Brain microvascular endothelial cell (primary cell): ENCODE measurements around the gene IL24.

ENCODE experiments used
- DNase-seq: peaks from one replicate; pipeline ENCODE4 v3.0.0-alpha.2; 2020
- H3K27ac ChIP-seq: fragments of 250-450 bp; sonication (Bioruptor Pico); 2 replicates; pipeline ENCODE4 v1.5.1; 2020; ENCODE audit warnings: mild to moderate bottlenecking, moderate library complexity
- H3K27me3 ChIP-seq: fragments of 250-450 bp; sonication (Bioruptor Pico); replicated peaks from 2 replicates; pipeline ENCODE4 v1.5.1; 2020; ENCODE audit warnings: mild to moderate bottlenecking
- H3K36me3 ChIP-seq: fragments of 250-450 bp; sonication (Bioruptor Pico); replicated peaks from 2 replicates; pipeline ENCODE4 v1.5.1; 2020; ENCODE audit warnings: mild to moderate bottlenecking
- H3K4me3 ChIP-seq: 2 replicates; pipeline ENCODE4 v1.5.1; 2011; ENCODE audit warnings: low read depth, mild to moderate bottlenecking, control low read depth, low read length, moderate library complexity
- in situ Hi-C: cut with HindIII; loops from 2 replicates; pipeline ENCODE4 v1.10.0; 2017; ENCODE audit warnings: low sequenced_read_pairs, low pct_ligation_motif_present
- TF ChIP-seq, protein P1 (sequence below): IDR thresholded peaks from 2 replicates; pipeline ENCODE4 v1.5.1; 2011; ENCODE audit warnings: low read depth, mild to moderate bottlenecking, moderate library complexity, low read length, control low read depth, inconsistent platforms; ENCODE audit errors: missing control alignments

IL24 gene

DNA sequence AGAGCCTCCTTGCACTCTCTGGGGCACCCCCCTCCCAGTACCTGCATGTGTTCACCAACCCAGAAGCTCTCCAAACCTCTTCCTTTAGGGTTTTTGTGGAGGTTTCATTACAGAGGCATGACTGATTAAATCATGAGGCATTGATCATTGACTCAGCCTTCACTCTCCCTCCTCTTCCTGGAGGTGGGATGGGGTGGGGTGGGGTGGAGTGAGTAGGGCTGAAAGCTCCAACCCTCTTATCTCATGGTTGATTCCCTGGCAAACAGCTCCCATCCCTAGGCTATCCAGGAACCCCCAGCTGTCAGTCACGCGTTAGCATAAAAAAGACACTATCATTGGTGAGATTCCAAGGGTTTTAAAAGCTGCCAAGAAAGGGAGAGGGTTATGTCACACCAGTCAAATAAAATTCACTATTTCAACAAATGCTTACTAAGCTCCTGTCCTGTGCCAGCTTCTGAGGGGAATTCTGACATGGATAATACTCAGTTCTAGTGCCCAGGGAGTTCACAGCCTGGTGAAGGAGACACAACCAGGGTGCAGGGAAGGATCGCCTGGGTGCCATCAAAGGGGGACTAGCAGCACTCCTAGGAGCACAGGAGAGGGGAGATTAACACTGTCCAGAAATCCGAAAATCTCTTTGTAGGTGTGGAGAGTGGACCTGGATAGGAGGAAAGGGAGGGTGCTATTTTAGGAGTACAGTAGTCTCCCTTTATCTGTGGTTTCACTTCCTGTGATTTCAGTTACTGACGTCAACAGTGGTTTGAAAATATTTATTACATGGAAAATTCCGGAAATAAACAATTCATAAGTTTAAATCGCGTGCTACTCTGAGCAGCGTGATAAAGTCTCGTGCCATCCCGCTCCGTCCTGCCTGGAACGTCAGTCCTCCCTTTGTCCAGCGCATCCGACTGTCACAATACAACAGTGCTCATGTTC lies 6.8 kb upstream of the IL24 start:
- Histone ChIP-seq H3K4me3 (no peak overlapping the region), H3K27ac (peak overlapping the region; percentile 11), H3K36me3 (no peaks in the 10 kb centered on the region), H3K27me3 (no peaks in the 10 kb centered on the region)
- DNase-seq: peak; percentile 65
- in situ Hi-C loops: no loop called here
- TF ChIP-seq, protein P1, sequence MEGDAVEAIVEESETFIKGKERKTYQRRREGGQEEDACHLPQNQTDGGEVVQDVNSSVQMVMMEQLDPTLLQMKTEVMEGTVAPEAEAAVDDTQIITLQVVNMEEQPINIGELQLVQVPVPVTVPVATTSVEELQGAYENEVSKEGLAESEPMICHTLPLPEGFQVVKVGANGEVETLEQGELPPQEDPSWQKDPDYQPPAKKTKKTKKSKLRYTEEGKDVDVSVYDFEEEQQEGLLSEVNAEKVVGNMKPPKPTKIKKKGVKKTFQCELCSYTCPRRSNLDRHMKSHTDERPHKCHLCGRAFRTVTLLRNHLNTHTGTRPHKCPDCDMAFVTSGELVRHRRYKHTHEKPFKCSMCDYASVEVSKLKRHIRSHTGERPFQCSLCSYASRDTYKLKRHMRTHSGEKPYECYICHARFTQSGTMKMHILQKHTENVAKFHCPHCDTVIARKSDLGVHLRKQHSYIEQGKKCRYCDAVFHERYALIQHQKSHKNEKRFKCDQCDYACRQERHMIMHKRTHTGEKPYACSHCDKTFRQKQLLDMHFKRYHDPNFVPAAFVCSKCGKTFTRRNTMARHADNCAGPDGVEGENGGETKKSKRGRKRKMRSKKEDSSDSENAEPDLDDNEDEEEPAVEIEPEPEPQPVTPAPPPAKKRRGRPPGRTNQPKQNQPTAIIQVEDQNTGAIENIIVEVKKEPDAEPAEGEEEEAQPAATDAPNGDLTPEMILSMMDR: no peak

DNA sequence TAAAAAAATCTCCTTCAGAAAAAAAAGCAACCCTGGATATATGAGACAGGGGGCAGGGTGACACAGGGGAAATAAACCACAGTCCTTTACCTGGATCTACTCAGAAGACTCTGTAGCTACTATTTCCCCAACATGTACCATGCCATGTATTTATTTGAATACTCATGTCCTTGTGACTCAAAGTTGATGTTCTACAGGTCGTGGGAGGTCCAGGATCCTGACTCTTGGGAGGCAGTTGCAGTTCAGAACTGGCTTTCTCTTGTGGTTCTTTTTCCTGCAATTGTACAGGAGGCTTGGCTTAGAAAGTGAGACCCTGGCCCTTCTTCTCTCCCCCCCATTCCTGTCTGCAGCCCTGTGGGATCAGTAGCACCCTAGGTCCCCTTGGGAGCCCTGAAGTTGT lies 5.8 kb upstream of the IL24 start:
- Histone ChIP-seq H3K27ac (no peak overlapping the region), H3K4me3 (no peak overlapping the region), H3K36me3 (no peaks in the 10 kb centered on the region), H3K27me3 (no peaks in the 10 kb centered on the region)
- in situ Hi-C loops: no loop called here
- TF ChIP-seq, protein P1: no peak
- no peak for DNase-seq

DNA sequence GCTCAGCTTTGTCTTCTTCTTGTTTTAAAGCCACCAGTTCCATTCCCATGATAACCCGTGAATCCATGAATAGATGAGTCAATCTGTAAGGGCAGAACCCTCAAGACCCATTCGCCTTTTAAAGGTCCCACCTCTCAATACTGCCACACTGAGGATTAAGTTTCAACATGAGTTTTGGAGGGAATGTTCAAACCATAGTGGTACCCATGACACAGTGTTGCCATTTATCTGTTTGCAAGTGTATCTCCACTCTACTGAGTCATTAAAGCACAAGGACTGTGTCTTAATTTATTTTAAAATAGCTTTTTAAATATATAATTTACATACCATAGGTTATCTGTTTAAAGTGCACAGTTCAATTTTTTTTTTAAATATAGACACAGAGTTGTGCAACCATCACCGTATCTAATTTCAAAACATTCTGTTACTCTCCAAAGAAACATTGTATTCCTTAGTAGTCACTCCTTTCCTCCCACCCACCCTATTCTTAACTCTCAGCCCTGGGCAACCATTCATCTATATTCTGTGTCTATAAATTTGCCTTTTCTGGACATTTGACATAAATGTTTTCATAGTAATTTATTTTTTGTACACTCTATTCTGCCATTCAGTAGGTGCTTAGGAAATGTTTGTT lies 4.8 kb upstream of the IL24 start:
- Histone ChIP-seq H3K27me3 (no peaks in the 10 kb centered on the region), H3K27ac (no peak overlapping the region), H3K4me3 (no peak overlapping the region), H3K36me3 (no peaks in the 10 kb centered on the region)
- DNase-seq: no peak
- TF ChIP-seq, protein P1: no peak
- in situ Hi-C loops: no loop called here

DNA sequence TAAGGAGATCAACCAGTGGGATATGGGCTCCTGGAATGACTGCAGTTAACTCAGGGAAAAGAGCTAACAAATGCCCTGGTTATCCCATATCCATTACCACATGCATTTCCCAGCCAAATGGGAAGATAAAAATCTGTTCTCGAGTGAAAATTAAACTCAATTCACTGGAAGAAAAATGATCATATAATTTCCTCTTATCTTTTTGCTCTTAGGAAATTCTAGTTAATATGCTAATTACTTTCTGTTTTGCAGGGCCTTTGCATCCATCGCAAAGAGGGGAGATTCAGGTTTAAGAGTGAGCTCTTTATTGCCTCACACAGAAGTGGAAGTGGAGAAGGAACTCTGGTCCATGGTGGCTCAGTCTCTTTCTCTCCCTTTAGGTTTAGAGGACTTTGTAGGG lies 3.9 kb upstream of the IL24 start:
- no peak overlapping the region for H3K27ac ChIP-seq
- H3K27me3 ChIP-seq: no peaks in the 10 kb centered on the region
- in situ Hi-C loops: no loop called here
- TF ChIP-seq, protein P1: no peak
- no peak for DNase-seq
- H3K36me3 ChIP-seq: no peaks in the 10 kb centered on the region
- no peak overlapping the region for H3K4me3 ChIP-seq

DNA sequence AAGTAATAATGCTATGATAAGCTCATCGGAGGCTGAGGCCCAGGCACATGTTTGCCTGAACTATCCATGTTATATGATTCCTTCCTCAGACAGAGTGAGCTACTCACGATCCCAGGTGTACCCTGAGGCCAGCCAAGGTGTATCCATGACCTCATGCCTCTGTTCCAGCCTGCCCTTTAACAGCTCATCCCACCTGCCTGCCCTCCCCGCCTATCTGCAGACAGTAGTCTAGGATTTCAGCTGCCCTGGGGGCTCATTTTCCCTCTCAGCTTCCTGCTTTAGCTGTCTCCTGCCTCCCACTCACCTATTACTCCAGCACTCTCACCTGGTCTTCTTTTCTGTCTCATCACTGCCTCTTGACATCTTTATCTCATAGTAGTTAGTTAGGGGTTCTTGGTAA lies 1.9 kb upstream of the IL24 start:
- in situ Hi-C loops: no loop called here

More for the DNA sequence above, 1.9 kb upstream of the IL24 start:
- Histone ChIP-seq H3K27me3 (no peaks in the 10 kb centered on the region), H3K4me3 (no peak overlapping the region), H3K27ac (no peak overlapping the region), H3K36me3 (no peaks in the 10 kb centered on the region)
- TF ChIP-seq, protein P1: no peak
- DNase-seq: no peak
